ENCODE results near the gene IL20RA. TPM values are rescaled to one million over a fixed set of nuclear protein-coding genes. Genes with fewer than 3 reads are reported as not detected.

Gene IL20RA
- polyA plus RNA-seq, 1 donor (not counting 4 experiments of a cell fraction or from before 2014, with no cell fraction given): 1.5 TPM

- Histone ChIP-seq H3K79me2 (ENCODE audit: control insufficient read depth, insufficient read depth, low read length) (no peaks in the 10 kb centered on the region), H3K4me2 (ENCODE audit: control insufficient read depth, extremely low read depth, insufficient read depth, low read depth, low read length) (no peak overlapping the region), H3K27me3 (ENCODE audit: control insufficient read depth, extremely low read depth, insufficient read depth, low read length) (no peaks in the 10 kb centered on the region), H3K4me1 (ENCODE audit: control insufficient read depth, extremely low read depth, insufficient read depth, low read length) (peaks cover 9% of the 10 kb centered on the region), H3K36me3 (ENCODE audit: control insufficient read depth in 2 of 2, extremely low read depth in 1 of 2, insufficient read depth in 2 of 2, low read length in 2 of 2) (no peaks in the 10 kb centered on the region), H4K20me1 (ENCODE audit: control insufficient read depth, extremely low read depth, insufficient read depth, low read length) (no peaks in the 10 kb centered on the region), H3K27ac (ENCODE audit: control insufficient read depth, insufficient read depth, low read length) (no peak overlapping the region), H3K4me3 (ENCODE audit: control insufficient read depth in 2 of 3, extremely low read depth in 1 of 3, insufficient read depth in 2 of 3, low read depth in 1 of 3, low read length in 3 of 3) (no peak overlapping the region), H2AFZ (ENCODE audit: control insufficient read depth, low read length) (no peak overlapping the region), H3K9me1 (ENCODE audit: control insufficient read depth, extremely low read depth, insufficient read depth, low read length) (no peaks in the 10 kb centered on the region), H3K9ac (ENCODE audit: control insufficient read depth, extremely low read depth, insufficient read depth, low read length) (no peak overlapping the region), H3K9me3 (ENCODE audit: control insufficient read depth, low read depth, low read length) (no peaks in the 10 kb centered on the region)
- TF ChIP-seq EZH2 (IDR thresholded peaks at IDR 0.05; ENCODE audit: low read length): no peak
- TF ChIP-seq CTCF (optimal IDR thresholded peaks at IDR 0.05 in 1 of 3, IDR thresholded peaks at IDR 0.05 in 1 of 3, conservative IDR thresholded peaks at IDR 0.05 in 1 of 3; ENCODE audit: extremely low read depth in 1 of 3, insufficient read depth in 2 of 3, low read length in 3 of 3): no peak
- FAIRE-seq: no peak
- dilution Hi-C loops (cut with MboI; ENCODE audit: extremely low pct_ligation_motif_present, low sequenced_read_pairs): no loop called here
- DNase-seq (ENCODE audit: low read depth, low spot score): no peak
Measured at GRCh38 chr6:137051790-137052472, 7.2 kb upstream of the IL20RA start.

- H3K4me1 ChIP-seq (ENCODE audit: control insufficient read depth, extremely low read depth, insufficient read depth, low read length): peaks cover 6% of the 10 kb centered on the region
Measured at GRCh38 chr6:137049095-137049494, 4.3 kb upstream of the IL20RA start.

More at GRCh38 chr6:137049095-137049494, 4.3 kb upstream of the IL20RA start:
- FAIRE-seq (no peak), DNase-seq (ENCODE audit: low read depth, low spot score) (no peak)
- Histone ChIP-seq H3K4me2 (ENCODE audit: control insufficient read depth, extremely low read depth, insufficient read depth, low read depth, low read length) (no peak overlapping the region), H3K79me2 (ENCODE audit: control insufficient read depth, insufficient read depth, low read length) (no peaks in the 10 kb centered on the region), H3K9me1 (ENCODE audit: control insufficient read depth, extremely low read depth, insufficient read depth, low read length) (no peaks in the 10 kb centered on the region), H3K27ac (ENCODE audit: control insufficient read depth, insufficient read depth, low read length) (no peak overlapping the region), H3K27me3 (ENCODE audit: control insufficient read depth, extremely low read depth, insufficient read depth, low read length) (no peaks in the 10 kb centered on the region), H2AFZ (ENCODE audit: control insufficient read depth, low read length) (no peak overlapping the region), H3K9me3 (ENCODE audit: control insufficient read depth, low read depth, low read length) (no peaks in the 10 kb centered on the region), H4K20me1 (ENCODE audit: control insufficient read depth, extremely low read depth, insufficient read depth, low read length) (no peaks in the 10 kb centered on the region), H3K4me3 (ENCODE audit: control insufficient read depth in 2 of 3, extremely low read depth in 1 of 3, insufficient read depth in 2 of 3, low read depth in 1 of 3, low read length in 3 of 3) (no peak overlapping the region), H3K36me3 (ENCODE audit: control insufficient read depth in 2 of 2, extremely low read depth in 1 of 2, insufficient read depth in 2 of 2, low read length in 2 of 2) (no peaks in the 10 kb centered on the region), H3K9ac (ENCODE audit: control insufficient read depth, extremely low read depth, insufficient read depth, low read length) (no peak overlapping the region)
- TF ChIP-seq EZH2 (IDR thresholded peaks at IDR 0.05; ENCODE audit: low read length) (no peak), CTCF (optimal IDR thresholded peaks at IDR 0.05 in 1 of 3, IDR thresholded peaks at IDR 0.05 in 1 of 3, conservative IDR thresholded peaks at IDR 0.05 in 1 of 3; ENCODE audit: extremely low read depth in 1 of 3, insufficient read depth in 2 of 3, low read length in 3 of 3) (no peak)
- dilution Hi-C loops (cut with MboI; ENCODE audit: extremely low pct_ligation_motif_present, low sequenced_read_pairs): no loop called here
